ENCODE results near the gene XPNPEP3.
"Not testable (repeated sequence)": the region's sequence is repeated elsewhere in the genome, so short reads cannot be mapped to it uniquely, and the experiment has no call there.

XPNPEP3 gene

GRCh38 chr22:40856513-40857308, at the start of gene XPNPEP3, which contains the start of gene ST13:
Gene XPNPEP3, plus strand, starts transcription at chr22:40857148. Its CDS starts 34 bp downstream, at chr22:40857182.
Gene ST13, minus strand, starts transcription at chr22:40856639. Its CDS starts 99 bp downstream, at chr22:40856540.
- Mint-ChIP-seq H3K27me3 (ENCODE audit: low read depth) (no peaks in the 10 kb centered on the region), H3K36me3 (ENCODE audit: low read depth) (peaks cover 16% of the 10 kb centered on the region), H3K4me1 (ENCODE audit: low read depth) (peaks cover 42% of the 10 kb centered on the region)

DNA sequence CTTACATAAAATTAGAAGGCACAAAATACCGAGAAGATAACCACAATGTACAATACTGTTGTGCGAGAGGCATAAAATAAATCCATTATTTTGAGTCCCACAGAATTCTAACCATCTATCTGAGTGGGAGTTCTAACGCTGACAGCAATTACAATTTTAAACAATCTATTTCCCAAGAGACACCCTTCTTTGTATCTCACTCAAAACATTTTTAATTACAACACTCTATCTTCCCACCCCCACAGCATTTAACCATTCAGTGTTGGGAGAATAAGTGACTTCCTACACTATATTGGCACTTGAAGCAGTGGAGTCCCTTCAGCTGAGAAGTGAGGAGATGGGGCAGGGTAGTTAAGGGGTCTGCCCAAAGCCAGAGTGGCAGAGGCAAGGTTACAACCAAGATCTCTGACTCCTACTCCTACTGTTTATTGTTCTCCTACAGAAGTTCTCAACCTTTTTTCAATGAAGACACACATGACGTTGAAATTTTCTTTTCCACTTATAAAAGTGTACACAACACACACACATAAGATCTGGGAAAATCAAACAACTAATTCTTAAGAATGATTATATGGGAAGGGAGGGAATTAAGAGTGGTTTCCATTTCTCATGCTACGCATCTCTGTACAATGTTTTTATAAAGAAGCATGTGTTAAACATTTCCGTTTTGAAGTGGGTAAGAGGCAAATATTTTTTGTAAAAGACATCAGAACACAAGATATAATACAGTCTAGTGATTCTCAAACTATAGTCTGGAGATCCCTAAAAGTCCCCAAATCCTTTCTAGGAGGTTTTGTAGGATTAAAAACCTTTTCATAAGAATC, 48.7 kb upstream of the XPNPEP3 start:
- peaks cover 2% of the 10 kb centered on the region for H3K36me3 Mint-ChIP-seq (ENCODE audit: low read depth)
- H3K4me1 Mint-ChIP-seq (ENCODE audit: low read depth): no peaks in the 10 kb centered on the region
- no peak overlapping the region for H3K4me3 Mint-ChIP-seq
- H3K27me3 Mint-ChIP-seq (ENCODE audit: low read depth): no peaks in the 10 kb centered on the region
- DNase-seq (ENCODE audit: low spot score): no peak
- no peak overlapping the region for H3K27ac Mint-ChIP-seq
- H3K9me3 Mint-ChIP-seq: no peaks in the 10 kb centered on the region

More at GRCh38 chr22:40856513-40857308, at the start of gene XPNPEP3, which contains the start of gene ST13:
- Mint-ChIP-seq H3K27ac (peak within 1 kb of the TSS; percentile 100), H3K4me3 (peak within 1 kb of the TSS; percentile 99), H3K9me3 (no peaks in the 10 kb centered on the region)
- DNase-seq (ENCODE audit: low spot score): peak; percentile 96

- Mint-ChIP-seq H3K4me3 (no peak overlapping the region), H3K36me3 (ENCODE audit: low read depth) (peaks cover 15% of the 10 kb centered on the region), H3K27ac (no peak overlapping the region), H3K27me3 (ENCODE audit: low read depth) (no peaks in the 10 kb centered on the region), H3K9me3 (no peaks in the 10 kb centered on the region), H3K4me1 (ENCODE audit: low read depth) (peaks cover 23% of the 10 kb centered on the region)
- no peak for DNase-seq (ENCODE audit: low spot score)
Measured at GRCh38 chr22:40813912-40814315, 43.0 kb upstream of the XPNPEP3 start.

DNA sequence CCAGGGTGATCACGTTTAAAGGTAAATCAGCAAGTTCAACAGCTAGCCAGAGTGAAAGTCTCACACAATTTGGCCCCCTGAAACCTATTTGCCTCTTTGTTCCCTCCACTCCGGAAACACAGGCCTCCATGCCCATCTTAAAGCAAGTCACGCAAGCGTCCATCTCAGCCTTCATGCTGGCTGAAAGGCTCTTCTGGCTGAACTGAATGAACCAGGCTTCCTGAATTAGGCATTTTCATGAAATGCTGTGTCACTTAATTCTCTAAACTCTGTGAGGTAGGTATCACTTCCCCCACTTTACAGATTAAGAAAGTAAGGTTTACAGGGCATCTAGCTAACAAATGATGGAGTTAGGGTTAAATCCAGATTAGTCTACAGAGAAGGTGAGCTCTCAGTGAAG, 39.2 kb upstream of the XPNPEP3 start:
- Mint-ChIP-seq H3K27me3 (ENCODE audit: low read depth) (no peaks in the 10 kb centered on the region), H3K4me1 (ENCODE audit: low read depth) (peaks cover 26% of the 10 kb centered on the region), H3K27ac (peak overlapping the region; percentile 79), H3K9me3 (no peaks in the 10 kb centered on the region), H3K4me3 (peak overlapping the region; percentile 85), H3K36me3 (ENCODE audit: low read depth) (peaks cover 13% of the 10 kb centered on the region)
- no peak for DNase-seq (ENCODE audit: low spot score)

DNA sequence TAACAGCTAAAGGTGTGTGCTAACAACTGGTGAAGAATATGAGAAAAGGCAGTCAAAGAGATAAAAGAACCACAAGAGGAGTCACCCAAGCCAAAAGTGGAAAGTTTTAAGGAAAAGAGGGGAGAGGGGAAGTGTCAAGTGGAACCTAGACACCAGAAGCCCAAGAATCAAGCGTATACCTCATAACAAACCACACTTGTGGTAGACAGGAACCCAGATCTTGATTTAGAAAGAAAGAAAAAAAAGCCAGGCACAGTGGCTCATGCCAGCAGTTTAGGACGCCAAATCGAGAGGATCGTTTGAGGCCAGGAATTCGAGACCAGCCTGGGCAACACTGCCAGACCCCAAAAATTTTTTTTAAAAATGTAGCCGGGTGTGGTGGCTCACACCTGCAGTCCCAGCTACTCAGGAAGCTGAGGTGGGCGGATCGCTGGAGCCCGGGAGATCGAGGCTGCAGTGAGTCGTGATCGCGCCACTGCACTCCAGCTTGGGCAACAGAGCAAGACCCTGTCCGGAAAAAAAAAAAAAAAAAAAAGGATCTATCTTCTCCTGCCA, 38.7 kb upstream of the XPNPEP3 start:
- H3K4me1 Mint-ChIP-seq (ENCODE audit: low read depth): peaks cover 26% of the 10 kb centered on the region
- peak; percentile 11 for DNase-seq (ENCODE audit: low spot score)
- no peaks in the 10 kb centered on the region for H3K27me3 Mint-ChIP-seq (ENCODE audit: low read depth)
- H3K9me3 Mint-ChIP-seq: no peaks in the 10 kb centered on the region
- peaks cover 13% of the 10 kb centered on the region for H3K36me3 Mint-ChIP-seq (ENCODE audit: low read depth)
- peak overlapping the region; percentile 85 for H3K4me3 Mint-ChIP-seq
- H3K27ac Mint-ChIP-seq: peak overlapping the region; percentile 91

DNA sequence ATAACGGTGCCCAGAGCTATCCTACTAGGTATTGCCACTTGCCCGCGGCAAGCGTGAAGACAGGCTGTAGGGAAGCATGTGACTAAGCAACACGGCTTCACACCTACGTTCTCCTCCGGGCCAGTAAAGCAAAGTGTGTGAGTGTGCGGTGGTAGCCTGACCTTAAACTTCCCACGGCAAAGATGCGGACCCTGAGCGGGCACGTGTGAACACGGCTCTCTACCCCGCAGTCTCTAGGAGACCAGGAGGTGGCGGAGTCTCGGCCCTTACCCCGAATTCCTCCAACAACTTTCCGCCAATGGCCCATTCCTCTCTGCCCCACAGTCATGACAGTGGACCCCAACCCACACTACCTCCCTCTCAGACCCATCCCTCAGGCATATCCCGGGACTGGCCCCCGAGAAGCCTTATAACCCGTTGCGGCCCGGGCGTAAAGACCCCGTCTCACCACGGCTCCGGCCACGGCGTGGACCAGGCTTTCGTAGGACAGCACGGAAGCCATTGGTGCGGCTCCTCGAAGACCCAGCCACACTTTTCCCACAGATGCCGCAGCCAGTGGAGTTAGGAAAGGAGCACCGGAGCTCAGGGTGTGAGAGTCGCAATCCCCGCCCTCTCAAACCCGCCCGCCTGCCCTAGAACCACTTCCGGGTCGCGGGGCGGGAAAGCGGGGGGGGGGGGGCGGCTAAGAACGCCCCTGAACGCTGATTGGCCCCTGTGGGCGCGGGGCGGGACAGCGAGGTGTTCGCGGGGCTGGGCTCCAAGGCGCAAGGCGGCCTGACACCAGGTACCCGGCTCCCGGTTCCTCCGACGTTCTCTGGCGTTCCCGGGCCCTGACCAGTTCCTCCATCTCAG, 38.0 kb upstream of the XPNPEP3 start, which contains the start of gene SLC25A17:
Gene SLC25A17, minus strand, starts transcription at position 600 of the 852 bp plus-strand sequence. Its CDS starts 98 bp downstream, at position 502.
- Mint-ChIP-seq H3K27me3 (ENCODE audit: low read depth) (no peaks in the 10 kb centered on the region), H3K36me3 (ENCODE audit: low read depth) (peaks cover 12% of the 10 kb centered on the region), H3K27ac (peak within 1 kb of the TSS; percentile 91), H3K9me3 (no peaks in the 10 kb centered on the region), H3K4me3 (peak within 1 kb of the TSS; percentile 85), H3K4me1 (ENCODE audit: low read depth) (peaks cover 23% of the 10 kb centered on the region)
- peak; percentile 84 for DNase-seq (ENCODE audit: low spot score)

- peaks cover 9% of the 10 kb centered on the region for H3K36me3 Mint-ChIP-seq (ENCODE audit: low read depth)
- peak overlapping the region; percentile 50 for H3K27ac Mint-ChIP-seq
- peaks cover 20% of the 10 kb centered on the region for H3K4me1 Mint-ChIP-seq (ENCODE audit: low read depth)
- no peaks in the 10 kb centered on the region for H3K9me3 Mint-ChIP-seq
- H3K27me3 Mint-ChIP-seq (ENCODE audit: low read depth): no peaks in the 10 kb centered on the region
- peak overlapping the region; percentile 85 for H3K4me3 Mint-ChIP-seq
- no peak for DNase-seq (ENCODE audit: low spot score)
Measured at GRCh38 chr22:40819599-40820140, 37.3 kb upstream of the XPNPEP3 start.

- peaks cover 6% of the 10 kb centered on the region for H3K4me1 Mint-ChIP-seq (ENCODE audit: low read depth)
- H3K27me3 Mint-ChIP-seq (ENCODE audit: low read depth): no peaks in the 10 kb centered on the region
- H3K36me3 Mint-ChIP-seq (ENCODE audit: low read depth): peaks cover 20% of the 10 kb centered on the region
- H3K9me3 Mint-ChIP-seq: no peaks in the 10 kb centered on the region
- H3K4me3 Mint-ChIP-seq: no peak overlapping the region
- H3K27ac Mint-ChIP-seq: no peak overlapping the region
- DNase-seq (ENCODE audit: low spot score): no peak
Measured at GRCh38 chr22:40823426-40823825, 33.5 kb upstream of the XPNPEP3 start.

DNA sequence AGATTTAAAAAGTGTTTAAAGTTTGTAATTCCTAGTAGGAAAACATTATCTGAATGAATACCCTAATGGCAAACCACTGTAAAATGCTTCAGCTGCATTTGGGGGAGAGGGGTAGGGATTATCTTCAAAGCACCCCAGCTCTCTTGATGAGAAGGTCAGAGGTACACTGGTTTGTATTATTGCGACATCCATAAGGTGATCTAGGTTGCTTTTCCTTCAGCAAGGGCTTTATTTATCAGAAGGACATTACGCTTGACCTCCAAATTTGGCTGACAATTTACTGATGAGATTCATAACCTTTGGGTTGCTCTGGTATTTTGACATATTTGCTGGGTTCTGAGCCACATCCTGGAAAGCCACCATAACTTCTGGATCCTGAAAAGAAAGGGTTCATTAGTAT, 30.7 kb upstream of the XPNPEP3 start:
- not testable (repeated sequence) for H3K27ac Mint-ChIP-seq
- H3K36me3 Mint-ChIP-seq (ENCODE audit: low read depth): peaks cover 30% of the 10 kb centered on the region

GRCh38 chr22:40826984-40827741, 29.8 kb upstream of the XPNPEP3 start:
- H3K27me3 Mint-ChIP-seq (ENCODE audit: low read depth): no peaks in the 10 kb centered on the region
- no peak overlapping the region for H3K4me3 Mint-ChIP-seq
- H3K9me3 Mint-ChIP-seq: no peaks in the 10 kb centered on the region
- no peak overlapping the region for H3K27ac Mint-ChIP-seq
- peaks cover 33% of the 10 kb centered on the region for H3K36me3 Mint-ChIP-seq (ENCODE audit: low read depth)
- no peak for DNase-seq (ENCODE audit: low spot score)
- no peaks in the 10 kb centered on the region for H3K4me1 Mint-ChIP-seq (ENCODE audit: low read depth)

More for the DNA sequence above, 30.7 kb upstream of the XPNPEP3 start:
- H3K4me3 Mint-ChIP-seq; H3K4me1 Mint-ChIP-seq (ENCODE audit: low read depth); DNase-seq (ENCODE audit: low spot score); H3K9me3 Mint-ChIP-seq; H3K27me3 Mint-ChIP-seq (ENCODE audit: low read depth): not testable (repeated sequence)

GRCh38 chr22:40829131-40829530, 27.8 kb upstream of the XPNPEP3 start:
- H3K36me3 Mint-ChIP-seq (ENCODE audit: low read depth): peaks cover 42% of the 10 kb centered on the region

GRCh38 chr22:40834619-40835018, 22.3 kb upstream of the XPNPEP3 start:
- H3K27ac Mint-ChIP-seq: no peak overlapping the region
- no peaks in the 10 kb centered on the region for H3K27me3 Mint-ChIP-seq (ENCODE audit: low read depth)
- H3K4me3 Mint-ChIP-seq: no peak overlapping the region
- H3K36me3 Mint-ChIP-seq (ENCODE audit: low read depth): peaks cover 39% of the 10 kb centered on the region
- H3K9me3 Mint-ChIP-seq: no peaks in the 10 kb centered on the region
- no peak for DNase-seq (ENCODE audit: low spot score)
- H3K4me1 Mint-ChIP-seq (ENCODE audit: low read depth): no peaks in the 10 kb centered on the region

More at GRCh38 chr22:40829131-40829530, 27.8 kb upstream of the XPNPEP3 start:
- Mint-ChIP-seq H3K27ac (no peak overlapping the region), H3K4me3 (no peak overlapping the region), H3K4me1 (ENCODE audit: low read depth) (no peaks in the 10 kb centered on the region), H3K9me3 (no peaks in the 10 kb centered on the region), H3K27me3 (ENCODE audit: low read depth) (no peaks in the 10 kb centered on the region)
- no peak for DNase-seq (ENCODE audit: low spot score)

All from T-helper 2 cell treated with Interferon-gamma antibody and Interleukin-4, amounts not matched to agents 5 μg/mL and 100 μg/mL, for 36 hours (primary cell).